ENCODE measurements around the gene TMC6. TPM values are rescaled to one million over a fixed set of nuclear protein-coding genes. Genes with fewer than 3 reads are reported as not detected.

Gene TMC6
- total and polyA plus RNA-seq, 4 experiments from 2014 or later: 258 to 702 (median 498) TPM

DNA sequence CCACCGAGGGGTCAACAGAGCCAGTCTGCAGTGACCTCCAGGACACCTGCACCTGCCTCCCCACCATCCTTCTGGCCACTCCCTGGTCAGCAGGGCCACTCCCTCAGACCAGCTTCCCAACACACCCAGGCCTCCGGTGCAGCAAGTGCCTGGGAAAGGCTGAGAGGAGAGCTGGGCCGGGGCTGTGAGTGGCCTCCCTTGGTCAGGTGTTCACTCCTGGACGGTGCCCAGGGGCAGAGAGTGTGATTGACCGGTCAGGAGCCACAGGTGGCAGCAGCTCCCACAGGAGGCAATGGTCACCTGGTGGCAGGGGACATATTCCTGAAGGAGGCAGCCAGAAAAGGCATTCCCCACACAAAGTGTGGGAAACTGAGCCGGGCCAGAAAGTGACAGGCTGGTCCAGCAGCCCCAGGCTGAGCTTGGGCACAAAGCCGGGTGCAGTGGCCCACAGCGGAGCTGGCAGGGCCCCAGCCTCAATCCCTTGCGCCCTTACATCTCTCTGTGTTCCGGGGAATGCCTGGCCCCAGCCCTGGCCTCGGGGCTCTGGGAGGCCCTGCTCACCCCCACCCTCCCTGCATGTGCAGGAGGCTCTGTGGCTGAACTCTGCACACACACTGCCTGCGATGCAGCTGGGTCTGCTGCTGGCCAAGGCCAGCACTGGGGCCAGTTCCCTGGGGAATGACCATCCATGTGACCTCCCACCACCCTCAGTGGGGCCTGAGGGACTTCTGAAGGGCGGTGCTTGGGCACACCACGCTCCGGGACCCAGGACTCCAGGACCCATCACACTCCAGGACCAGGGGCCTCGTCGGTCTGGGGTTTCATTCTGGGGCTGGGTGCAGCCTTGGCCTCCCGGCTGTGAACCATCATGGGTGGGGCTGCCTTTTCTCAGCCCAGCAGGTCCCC is 16.4 kb upstream of the TMC6 start:
- Mint-ChIP-seq H3K4me1 (peaks cover 12 to 49% (median 28%) of the 10 kb centered on the region in 4 donors), H3K27me3 (no peaks in the 10 kb centered on the region), H3K36me3 (peaks cover 9 to 12% of the 10 kb centered on the region in 2 donors), H3K27ac (no peak overlapping the region), H3K9me3 (peaks cover 0 to 2% (median 0%) of the 10 kb centered on the region in 8 donors), H3K4me3 (no peak overlapping the region)
- H3K4me3 ChIP-seq (ENCODE audit: low read length in 2 of 2): no peak overlapping the region
- CTCF ChIA-PET (ENCODE audit: partially characterized antibody): interaction anchor here (0.6 to 1.9 kb wide), 5 partner anchors 9 to 32 kb away, joined by 3 to 5 read pairs (median 4); no protein-coding TSS in a partner anchor
- POLR2A ChIA-PET (ENCODE audit: partially characterized antibody): interaction anchor here (0.6 to 26.7 kb wide), 7 partner anchors 10 to 34 kb away, joined by 3 to 1172 read pairs (median 25); partner anchors contain the start of genes SYNGR2, TMC6 and TMC8
- H3K27ac ChIP-seq (ENCODE audit: low read depth, low read length): no peak overlapping the region
- H3K27me3 ChIP-seq (ENCODE audit: insufficient read depth, low read length): no peaks in the 10 kb centered on the region
- peaks cover 15% of the 10 kb centered on the region for H3K36me3 ChIP-seq (ENCODE audit: insufficient read depth, low read length)
- DNase-seq: no peak
- H3K4me1 ChIP-seq (ENCODE audit: insufficient read depth, low read length): peaks cover 55% of the 10 kb centered on the region
- intact Hi-C loops (cut with micrococcal nuclease): no loop called here
- H3K9me3 ChIP-seq (ENCODE audit: control insufficient read depth in 1 of 2, low read length in 2 of 2): no peaks in the 10 kb centered on the region

DNA sequence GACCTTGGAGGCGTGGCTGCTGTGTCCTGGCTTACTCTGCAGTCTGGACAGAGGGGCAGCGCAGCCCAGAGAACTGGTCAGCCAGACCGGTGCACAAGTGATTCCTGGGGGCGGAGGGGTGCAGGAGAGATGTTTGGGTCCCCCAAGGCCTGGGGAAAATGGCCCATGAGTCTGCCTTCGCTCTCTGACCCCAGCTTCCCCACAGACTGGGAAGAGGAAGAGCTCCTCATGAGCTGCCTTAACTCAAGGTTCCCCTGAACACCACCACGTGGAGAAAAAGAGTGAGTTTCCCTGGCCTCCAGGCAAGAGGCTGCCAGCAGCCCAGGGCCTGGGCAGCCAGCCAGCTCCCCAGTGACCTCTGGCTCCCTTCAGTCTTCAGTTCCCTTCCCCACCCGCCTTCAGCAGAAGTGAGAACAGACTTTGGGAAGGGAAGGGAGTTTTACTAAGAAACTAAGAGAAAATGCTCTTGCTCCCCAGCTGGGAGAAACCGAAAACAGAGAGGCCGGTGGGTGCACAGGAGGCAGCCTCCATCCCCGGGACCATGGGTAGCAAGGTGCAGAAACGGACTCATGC is 15.7 kb upstream of the TMC6 start:
- ChIA-PET CTCF (ENCODE audit: partially characterized antibody) (interaction anchor here (0.6 to 2.0 kb wide), 5 partner anchors 9 to 32 kb away, joined by 3 to 6 read pairs (median 4); no protein-coding TSS in a partner anchor), POLR2A (ENCODE audit: partially characterized antibody) (interaction anchor here (0.6 to 26.7 kb wide), 7 partner anchors 8 to 34 kb away, joined by 3 to 1172 read pairs (median 25); partner anchors contain the start of genes SYNGR2, TMC6 and TMC8)
- H3K4me1 Mint-ChIP-seq: peaks cover 15 to 55% (median 33%) of the 10 kb centered on the region in 4 donors
- H3K4me3 ChIP-seq (ENCODE audit: low read length in 2 of 2): no peak overlapping the region
- no peaks in the 10 kb centered on the region for H3K27me3 ChIP-seq (ENCODE audit: insufficient read depth, low read length)
- H3K36me3 Mint-ChIP-seq: peaks cover 9 to 15% of the 10 kb centered on the region in 2 donors
- H3K27me3 Mint-ChIP-seq: no peaks in the 10 kb centered on the region
- peaks cover 0 to 2% (median 0%) of the 10 kb centered on the region in 8 donors for H3K9me3 Mint-ChIP-seq
- no peaks in the 10 kb centered on the region for H3K9me3 ChIP-seq (ENCODE audit: control insufficient read depth in 1 of 2, low read length in 2 of 2)
- peaks cover 15% of the 10 kb centered on the region for H3K36me3 ChIP-seq (ENCODE audit: insufficient read depth, low read length)
- H3K4me3 Mint-ChIP-seq: no peak overlapping the region
- no peak for DNase-seq
- peaks cover 62% of the 10 kb centered on the region for H3K4me1 ChIP-seq (ENCODE audit: insufficient read depth, low read length)
- H3K27ac ChIP-seq (ENCODE audit: low read depth, low read length): no peak overlapping the region
- peak overlapping the region in 3 of 7 donors; percentile 1 to 52 (median 12) for H3K27ac Mint-ChIP-seq
- intact Hi-C loops (cut with micrococcal nuclease): no loop called here

DNA sequence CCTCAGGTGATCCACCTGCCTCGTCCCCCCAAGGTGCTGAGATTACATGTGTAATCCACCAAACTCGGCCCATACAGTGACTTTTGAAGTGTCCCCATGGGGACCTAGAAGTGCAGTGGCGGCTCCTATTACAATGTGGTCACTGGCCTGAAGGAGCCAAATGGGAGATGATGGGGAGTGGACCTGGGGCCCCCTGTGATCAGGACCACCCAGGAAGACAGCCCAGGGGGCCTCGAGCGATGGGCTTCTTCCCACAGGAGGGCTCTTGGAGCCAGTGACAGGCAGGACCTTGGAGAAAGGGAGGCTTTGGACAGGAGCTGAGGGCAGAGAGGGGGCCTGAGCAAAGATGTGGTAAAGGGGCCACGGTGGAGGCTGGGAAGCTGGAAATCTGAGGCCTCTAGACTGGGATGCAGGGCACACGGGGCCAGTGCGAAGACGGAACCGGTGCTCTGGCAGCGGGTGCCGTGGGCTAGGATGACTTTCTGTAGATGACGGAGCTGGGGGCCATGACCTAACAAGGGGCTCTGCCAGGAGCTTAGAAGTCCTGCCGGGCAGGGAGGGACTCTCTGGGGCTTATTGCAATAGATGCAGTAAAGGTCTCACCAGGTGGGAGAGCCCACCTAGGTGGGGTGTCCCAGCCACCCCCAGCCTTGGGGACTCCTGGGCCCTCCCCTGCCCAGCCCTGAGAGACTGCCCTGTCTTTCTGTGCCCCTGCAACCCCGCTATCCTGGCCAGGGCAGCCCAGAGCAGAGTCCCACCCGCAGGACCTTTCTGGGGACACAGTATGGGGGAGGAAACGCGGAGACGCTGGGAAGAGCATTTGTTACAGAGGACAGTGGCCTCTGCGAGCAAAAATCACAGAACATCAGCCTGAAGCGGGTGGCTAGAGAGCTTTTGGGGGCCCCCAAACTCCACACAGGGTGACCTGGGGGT is 14.9 kb upstream of the TMC6 start:
- peaks cover 15% of the 10 kb centered on the region for H3K36me3 ChIP-seq (ENCODE audit: insufficient read depth, low read length)
- peaks cover 70% of the 10 kb centered on the region for H3K4me1 ChIP-seq (ENCODE audit: insufficient read depth, low read length)
- ChIA-PET POLR2A (ENCODE audit: partially characterized antibody) (interaction anchor here (0.7 to 26.7 kb wide), 6 partner anchors 9 to 33 kb away, joined by 3 to 1172 read pairs (median 98); partner anchors contain the start of genes SYNGR2, TMC6 and TMC8), CTCF (ENCODE audit: partially characterized antibody) (interaction anchor here (0.9 to 2.0 kb wide), 3 partner anchors 8 to 33 kb away, joined by 4 to 6 read pairs (median 5); no protein-coding TSS in a partner anchor)
- H3K4me3 Mint-ChIP-seq: no peak overlapping the region
- peaks cover 9 to 15% of the 10 kb centered on the region in 2 donors for H3K36me3 Mint-ChIP-seq
- no peak for DNase-seq
- no peaks in the 10 kb centered on the region for H3K27me3 Mint-ChIP-seq
- no peak overlapping the region for H3K27ac ChIP-seq (ENCODE audit: low read depth, low read length)
- peak overlapping the region in 4 of 7 donors; percentile 1 to 86 (median 51) for H3K27ac Mint-ChIP-seq
- no peak overlapping the region for H3K4me3 ChIP-seq (ENCODE audit: low read length in 2 of 2)
- H3K27me3 ChIP-seq (ENCODE audit: insufficient read depth, low read length): no peaks in the 10 kb centered on the region
- peaks cover 17 to 62% (median 36%) of the 10 kb centered on the region in 4 donors for H3K4me1 Mint-ChIP-seq
- peaks cover 0 to 2% (median 0%) of the 10 kb centered on the region in 8 donors for H3K9me3 Mint-ChIP-seq
- intact Hi-C loops (cut with micrococcal nuclease): no loop called here
- H3K9me3 ChIP-seq (ENCODE audit: control insufficient read depth in 1 of 2, low read length in 2 of 2): no peaks in the 10 kb centered on the region

DNA sequence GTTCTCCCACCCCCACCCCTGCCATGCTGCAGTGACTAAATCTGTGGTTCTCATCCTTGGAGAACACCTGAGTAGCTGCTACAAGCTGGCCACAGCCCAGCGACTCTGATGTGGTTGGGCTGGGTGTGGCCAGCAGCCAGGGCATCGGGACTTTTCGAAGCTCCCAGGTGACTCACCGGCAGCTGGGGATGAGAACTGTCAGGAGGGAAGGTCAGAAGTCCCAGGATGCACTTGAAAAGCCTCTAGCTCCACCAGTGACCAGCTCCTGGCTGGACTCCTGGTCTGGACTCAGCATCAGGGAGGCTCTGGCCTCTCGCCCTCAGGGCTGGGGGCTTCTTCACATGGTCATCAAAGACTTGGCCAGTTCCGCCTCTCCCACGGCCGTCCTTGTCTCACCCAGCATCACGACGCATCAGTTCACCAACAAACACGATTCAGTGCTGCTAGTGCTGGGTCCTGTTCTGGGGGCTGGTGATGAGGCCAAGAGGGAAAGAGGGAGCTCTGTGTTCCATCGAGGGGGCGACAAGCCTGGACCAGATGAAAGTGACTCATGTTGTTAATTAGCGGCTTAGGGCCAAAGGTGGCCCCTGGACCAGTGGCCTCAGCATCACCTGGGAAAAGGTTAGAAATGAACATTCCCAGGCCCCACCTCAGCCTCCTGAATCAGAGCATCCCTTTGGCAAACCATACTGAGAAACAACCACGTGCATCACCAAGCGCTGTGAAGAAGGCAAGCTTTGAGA is 13.7 kb upstream of the TMC6 start:
- ChIA-PET CTCF (ENCODE audit: partially characterized antibody) (interaction anchor here (2.0 kb wide), 1 partner anchor 34 kb away, joined by 6 read pairs; no protein-coding TSS in a partner anchor), POLR2A (ENCODE audit: partially characterized antibody) (interaction anchor here (0.6 to 26.7 kb wide), 10 partner anchors 8 to 193 kb away, joined by 3 to 1172 read pairs (median 6); partner anchors contain the start of genes SYNGR2, TMC6, TMC8 and TNRC6C)
- H3K4me3 Mint-ChIP-seq: no peak overlapping the region
- peaks cover 11 to 22% of the 10 kb centered on the region in 2 donors for H3K36me3 Mint-ChIP-seq
- Histone ChIP-seq H3K4me3 (ENCODE audit: low read length in 2 of 2) (no peak overlapping the region), H3K27me3 (ENCODE audit: insufficient read depth, low read length) (no peaks in the 10 kb centered on the region), H3K27ac (ENCODE audit: low read depth, low read length) (no peak overlapping the region), H3K36me3 (ENCODE audit: insufficient read depth, low read length) (peaks cover 15% of the 10 kb centered on the region), H3K4me1 (ENCODE audit: insufficient read depth, low read length) (peaks cover 74% of the 10 kb centered on the region), H3K9me3 (ENCODE audit: control insufficient read depth in 1 of 2, low read length in 2 of 2) (no peaks in the 10 kb centered on the region)
- DNase-seq: peak in 1 of 5 donors; percentile 43
- intact Hi-C loops (cut with micrococcal nuclease): no loop called here
- peaks cover 19 to 68% (median 37%) of the 10 kb centered on the region in 4 donors for H3K4me1 Mint-ChIP-seq
- no peaks in the 10 kb centered on the region for H3K27me3 Mint-ChIP-seq
- no peaks in the 10 kb centered on the region for H3K9me3 Mint-ChIP-seq
- H3K27ac Mint-ChIP-seq: peak overlapping the region in 4 of 7 donors; percentile 18 to 77 (median 62)

GRCh38 chr17:78141437-78142118 is 13.0 kb upstream of the TMC6 start:
- peaks cover 13 to 29% of the 10 kb centered on the region in 2 donors for H3K36me3 Mint-ChIP-seq
- no peak for DNase-seq

More at GRCh38 chr17:78141437-78142118, 13.0 kb upstream of the TMC6 start:
- H3K4me3 ChIP-seq (ENCODE audit: low read length in 2 of 2): no peak overlapping the region
- no peak overlapping the region for H3K27ac ChIP-seq (ENCODE audit: low read depth, low read length)
- H3K4me1 ChIP-seq (ENCODE audit: insufficient read depth, low read length): peaks cover 76% of the 10 kb centered on the region
- Mint-ChIP-seq H3K9me3 (no peaks in the 10 kb centered on the region), H3K27me3 (no peaks in the 10 kb centered on the region), H3K4me1 (peaks cover 24 to 69% (median 43%) of the 10 kb centered on the region in 4 donors), H3K4me3 (peak overlapping the region in 2 of 8 donors; percentile 24 to 32), H3K27ac (peak overlapping the region in 5 of 7 donors; percentile 18 to 89 (median 53))
- H3K9me3 ChIP-seq (ENCODE audit: control insufficient read depth in 1 of 2, low read length in 2 of 2): no peaks in the 10 kb centered on the region
- intact Hi-C loops (cut with micrococcal nuclease): no loop called here
- peaks cover 20% of the 10 kb centered on the region for H3K36me3 ChIP-seq (ENCODE audit: insufficient read depth, low read length)
- CTCF ChIA-PET (ENCODE audit: partially characterized antibody): no interaction called here
- no peaks in the 10 kb centered on the region for H3K27me3 ChIP-seq (ENCODE audit: insufficient read depth, low read length)
- POLR2A ChIA-PET (ENCODE audit: partially characterized antibody): interaction anchor here (0.6 to 26.7 kb wide), 11 partner anchors 8 to 740 kb away, joined by 3 to 1172 read pairs (median 4); partner anchors contain the start of genes SYNGR2, TMC6, TMC8 and TNRC6C
